Measurements from ENCODE around the gene SGK1. TPM values are rescaled to one million over a fixed set of nuclear protein-coding genes. Genes with fewer than 3 reads are reported as not detected.
A peak's percentile ranks its signal among the peaks of the same experiment; 100 is the strongest.

Gene SGK1
- total and polyA plus RNA-seq, 10 of the 15 experiments (the other 5 are each of a cell fraction or from before 2014, with no cell fraction given), result 0.62 to 5.1 (median 2.9) TPM

DNA sequence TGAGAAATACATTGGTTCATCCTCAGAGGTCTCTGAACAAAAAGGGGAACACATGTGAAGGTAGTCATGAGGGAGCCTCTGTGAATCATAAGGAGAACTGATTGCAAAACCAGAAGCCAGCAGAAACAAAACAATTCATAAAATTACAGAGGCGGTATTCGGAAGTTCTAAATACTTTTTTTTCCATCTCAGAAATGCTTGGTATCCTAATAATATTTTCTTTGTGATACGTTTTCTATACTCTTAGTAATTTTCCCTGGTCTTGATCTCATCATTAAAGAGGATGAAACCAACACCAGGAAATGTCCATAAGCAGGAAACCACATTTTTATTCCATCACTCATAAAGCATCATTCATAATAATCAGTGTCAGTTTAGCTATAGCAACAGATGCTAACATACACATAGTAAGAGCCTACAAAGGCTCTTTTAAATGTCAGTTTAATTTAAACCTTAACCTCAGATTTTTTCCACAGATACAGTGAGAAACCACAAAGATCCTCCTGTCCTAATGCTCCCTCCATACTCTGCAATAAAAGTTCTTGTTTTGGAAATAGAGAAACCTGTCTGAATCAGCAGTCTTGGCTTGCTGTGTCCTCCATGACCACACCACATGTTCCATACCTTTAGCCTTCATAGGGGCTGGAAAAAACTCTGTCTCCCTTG lies 29.2 kb downstream of the SGK1 start (continued):
- TF ChIP-seq WRNIP1 (IDR thresholded peaks at IDR 0.05; ENCODE audit: borderline replicate concordance, low read depth, low read length) (no peak), ETV6 (conservative IDR thresholded peaks at IDR 0.05 in 1 of 2, IDR thresholded peaks at IDR 0.05 in 1 of 2; ENCODE audit: borderline replicate concordance in 1 of 2, low read depth in 1 of 2) (no peak), NR2C1 (IDR thresholded peaks at IDR 0.05) (no peak), LARP7 (IDR thresholded peaks at IDR 0.05) (no peak), IKZF2 (IDR thresholded peaks at IDR 0.05) (peak; percentile 63 to 64; a peak in 3 of 4 replicates), RELB (IDR thresholded peaks at IDR 0.05; ENCODE audit: low read depth) (peak; percentile 58; the same call in 1 of the 2 replicates), BHLHE40 (IDR thresholded peaks at IDR 0.05; ENCODE audit: borderline replicate concordance in 1 of 2, low read depth in 2 of 2, low read length in 1 of 2) (no peak), SPI1 (IDR thresholded peaks at IDR 0.05; ENCODE audit: borderline replicate concordance, insufficient read depth, low read depth, low read length) (peak; percentile 78), EGR1 (IDR thresholded peaks at IDR 0.05; ENCODE audit: borderline replicate concordance in 1 of 2, low read depth in 2 of 2, low read length in 2 of 2) (no peak), CUX1 (IDR thresholded peaks at IDR 0.05; ENCODE audit: insufficient replicate concordance, low read depth, low read length) (no peak), TCF12 (IDR thresholded peaks at IDR 0.05; ENCODE audit: low read depth, low read length) (no peak), ZZZ3 (IDR thresholded peaks at IDR 0.05; ENCODE audit: control insufficient read depth, insufficient read length, low read depth) (no peak), SIX5 (IDR thresholded peaks at IDR 0.05; ENCODE audit: low read depth, low read length, severe bottlenecking) (no peak), SREBF2 (IDR thresholded peaks at IDR 0.05; ENCODE audit: low read length) (no peak), NKRF (conservative IDR thresholded peaks at IDR 0.05) (no peak), JUNB (IDR thresholded peaks at IDR 0.05) (peak; percentile 75)
- TF ChIP-seq, protein P1, sequence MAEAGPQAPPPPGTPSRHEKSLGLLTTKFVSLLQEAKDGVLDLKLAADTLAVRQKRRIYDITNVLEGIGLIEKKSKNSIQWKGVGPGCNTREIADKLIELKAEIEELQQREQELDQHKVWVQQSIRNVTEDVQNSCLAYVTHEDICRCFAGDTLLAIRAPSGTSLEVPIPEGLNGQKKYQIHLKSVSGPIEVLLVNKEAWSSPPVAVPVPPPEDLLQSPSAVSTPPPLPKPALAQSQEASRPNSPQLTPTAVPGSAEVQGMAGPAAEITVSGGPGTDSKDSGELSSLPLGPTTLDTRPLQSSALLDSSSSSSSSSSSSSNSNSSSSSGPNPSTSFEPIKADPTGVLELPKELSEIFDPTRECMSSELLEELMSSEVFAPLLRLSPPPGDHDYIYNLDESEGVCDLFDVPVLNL (IDR thresholded peaks at IDR 0.05; ENCODE audit: low read depth, low read length), result no peak
